DMS 273 (cell line): Measurements from ENCODE around the gene CENPC.
"Not testable (repeated sequence)": the region's sequence is repeated elsewhere in the genome, so short reads cannot be mapped to it uniquely, and the experiment has no call there.

Experiments
- DNase-seq: peaks from one replicate; lab custom pipeline; 2025; ENCODE audit not compliant: unreplicated experiment; lab: John Stamatoyannopoulos, UW

Gene CENPC

GRCh38 chr4:67545199-67546003, at the start of gene CENPC:
Gene CENPC (minus strand): TSS chr4:67545503. CDS start chr4:67545355, 148 bp downstream.
- DNase-seq: peak; percentile 98

GRCh38 chr4:67593741-67594175, 48.5 kb upstream of the CENPC start:
- no peak for DNase-seq

GRCh38 chr4:67587156-67587555, 41.9 kb upstream of the CENPC start:
- peak; percentile 25 for DNase-seq

- DNase-seq: peak; percentile 11
Observed at GRCh38 chr4:67584496-67584895, 39.2 kb upstream of the CENPC start.

- no peak for DNase-seq
Observed at GRCh38 chr4:67581913-67582312, 36.6 kb upstream of the CENPC start.

- no peak for DNase-seq
Observed at GRCh38 chr4:67581208-67581857, 36.0 kb upstream of the CENPC start.

GRCh38 chr4:67580577-67580976, 35.3 kb upstream of the CENPC start:
- no peak for DNase-seq

GRCh38 chr4:67576538-67576937, 31.2 kb upstream of the CENPC start:
- no peak for DNase-seq

GRCh38 chr4:67576059-67576466, 30.8 kb upstream of the CENPC start:
- no peak for DNase-seq

GRCh38 chr4:67575232-67576058, 30.1 kb upstream of the CENPC start:
- peak; percentile 75 for DNase-seq

- no peak for DNase-seq
Observed at GRCh38 chr4:67573193-67573592, 27.9 kb upstream of the CENPC start.

GRCh38 chr4:67571975-67572374, 26.7 kb upstream of the CENPC start:
- DNase-seq: no peak

- DNase-seq: no peak
Observed at GRCh38 chr4:67570537-67570936, 25.2 kb upstream of the CENPC start.

- DNase-seq: no peak
Observed at GRCh38 chr4:67568820-67569219, 23.5 kb upstream of the CENPC start.

GRCh38 chr4:67566335-67566734, 21.0 kb upstream of the CENPC start:
- DNase-seq: no peak

- no peak for DNase-seq
Observed at GRCh38 chr4:67565284-67565683, 20.0 kb upstream of the CENPC start.

- DNase-seq: no peak
Observed at GRCh38 chr4:67558493-67558892, 13.2 kb upstream of the CENPC start, which contains the start of gene STAP1. Gene STAP1 (plus strand): TSS chr4:67558727. CDS start chr4:67558810, 83 bp downstream.

- no peak for DNase-seq
Observed at GRCh38 chr4:67556436-67556835, 11.1 kb upstream of the CENPC start.

GRCh38 chr4:67555447-67555846, 10.1 kb upstream of the CENPC start:
- no peak for DNase-seq

- DNase-seq: no peak
Observed at GRCh38 chr4:67554096-67554495, 8.8 kb upstream of the CENPC start.

- not testable (repeated sequence) for DNase-seq
Observed at GRCh38 chr4:67552146-67552792, 7.0 kb upstream of the CENPC start.
